ENCODE data around the gene MARCHF10.

The MARCHF10 gene

DNA sequence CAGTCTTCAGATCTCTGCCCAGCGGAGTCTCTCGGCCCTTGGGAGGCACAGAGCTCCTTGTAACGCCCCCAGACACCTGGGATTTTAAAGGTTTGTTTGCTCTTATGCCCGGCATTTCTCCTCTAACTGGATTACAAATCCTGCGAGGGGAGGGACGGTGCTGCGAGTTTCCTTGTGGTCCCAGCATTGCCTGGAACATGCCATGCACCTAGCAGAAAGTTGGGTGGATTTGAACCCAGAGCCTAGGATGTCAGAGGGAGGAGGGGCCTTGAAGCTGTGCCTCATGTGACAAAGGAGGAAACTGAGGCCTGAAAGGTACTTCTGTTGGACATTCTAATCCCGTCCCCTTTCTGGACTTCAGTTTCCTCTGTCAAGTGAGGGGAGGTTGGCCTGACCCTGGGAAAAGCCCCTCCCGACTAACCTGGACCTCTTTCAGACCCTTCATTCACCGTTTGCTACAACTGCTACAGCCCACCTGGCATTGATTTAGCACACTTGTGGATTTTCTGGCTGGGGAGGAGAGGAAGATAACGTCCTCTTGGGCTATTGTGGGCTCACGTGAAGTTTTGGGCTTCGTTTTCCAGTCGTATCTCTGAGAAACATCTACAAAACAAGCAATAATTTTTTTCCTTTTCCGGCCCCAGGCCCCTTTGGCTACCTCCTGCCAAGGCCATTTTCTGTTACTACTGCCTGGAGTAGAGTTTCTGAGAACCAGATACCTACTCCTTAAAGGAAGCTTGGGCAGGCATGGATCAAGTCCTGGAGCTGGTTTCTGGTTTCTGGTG, 149.8 kb downstream of the MARCHF10 start:
- no peaks in the 10 kb centered on the region for H3K27me3 ChIP-seq (ENCODE audit: control insufficient read depth, insufficient read depth, low read length)
- H3K27ac ChIP-seq (ENCODE audit: low read length), result no peak overlapping the region
- no peaks in the 10 kb centered on the region for H3K36me3 ChIP-seq (ENCODE audit: control insufficient read depth, insufficient read depth, low read length)
- no CpG with 5 or more reads among the region's 15 CpGs for WGBS (ENCODE audit: insufficient coverage, insufficient read length)
- H3K4me1 ChIP-seq (ENCODE audit: control insufficient read depth, insufficient read depth, low read length), result peaks cover 4% of the 10 kb centered on the region; the same call in 1 of the 2 replicates
- H3K9me3 ChIP-seq (ENCODE audit: control insufficient read depth, insufficient read depth, low read length), result no peaks in the 10 kb centered on the region
- DNase-seq (ENCODE audit: low read depth, low spot score), result no peak
- H3K4me3 ChIP-seq (ENCODE audit: low read length), result no peak overlapping the region

DNA sequence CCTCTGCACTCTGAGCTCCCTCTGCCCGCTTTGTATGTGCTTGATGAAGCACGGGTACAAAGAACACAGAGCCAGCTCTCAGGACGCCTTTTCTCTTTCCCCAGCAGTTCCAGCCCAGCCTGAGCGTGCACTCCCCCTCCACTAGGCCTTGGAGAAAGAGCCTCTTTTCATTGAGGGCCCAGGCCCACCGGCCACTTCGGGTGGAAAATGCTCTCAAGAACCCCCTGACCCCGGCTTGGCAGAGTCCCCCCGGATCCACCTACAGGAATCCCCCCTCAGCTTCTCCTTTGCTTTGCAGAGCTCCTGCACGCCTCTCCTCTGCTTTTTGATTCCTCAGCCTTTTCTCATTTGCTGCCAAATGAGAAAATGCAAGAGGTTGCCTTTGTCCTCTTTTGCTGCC, 150.4 kb downstream of the MARCHF10 start:
- H3K4me1 ChIP-seq (ENCODE audit: control insufficient read depth, insufficient read depth, low read length), result peaks cover 5% of the 10 kb centered on the region; the same call in 1 of the 2 replicates
- no peak for DNase-seq (ENCODE audit: low read depth, low spot score)
- no CpG with 5 or more reads among the region's 9 CpGs for WGBS (ENCODE audit: insufficient coverage, insufficient read length)

DNA sequence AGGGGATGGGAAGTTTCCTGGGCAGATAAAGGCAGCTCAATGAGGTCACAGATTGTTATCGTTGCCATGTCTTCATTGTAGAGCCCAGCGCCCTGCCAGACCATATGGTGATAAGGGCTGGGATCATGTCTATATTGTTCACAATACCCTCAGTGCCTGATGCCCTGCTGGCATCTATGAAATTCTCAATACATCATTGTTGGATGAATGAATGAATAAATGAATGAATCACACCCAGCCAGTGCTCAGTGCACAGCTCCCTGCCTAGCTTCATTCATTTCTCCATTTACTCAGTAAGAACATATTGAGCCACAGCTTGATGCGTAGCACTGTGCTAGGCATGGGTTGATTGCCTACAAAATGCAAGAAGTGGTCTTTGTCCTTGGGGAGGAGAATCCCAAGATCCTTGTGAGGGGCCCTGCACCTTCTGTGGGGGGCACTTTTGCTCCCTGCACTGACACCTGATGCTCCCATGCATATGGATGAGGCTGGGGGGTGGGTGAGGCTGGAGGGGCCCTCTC, 150.9 kb downstream of the MARCHF10 start:
- DNase-seq (ENCODE audit: low read depth, low spot score), result no peak
- WGBS (ENCODE audit: insufficient coverage, insufficient read length), result no CpG with 5 or more reads among the region's 3 CpGs
- no peak overlapping the region for H3K27ac ChIP-seq (ENCODE audit: low read length)
- no peaks in the 10 kb centered on the region for H3K36me3 ChIP-seq (ENCODE audit: control insufficient read depth, insufficient read depth, low read length)
- H3K9me3 ChIP-seq (ENCODE audit: control insufficient read depth, insufficient read depth, low read length), result no peaks in the 10 kb centered on the region
- peaks cover 5% of the 10 kb centered on the region; the same call in 1 of the 2 replicates for H3K4me1 ChIP-seq (ENCODE audit: control insufficient read depth, insufficient read depth, low read length)
- no peak overlapping the region for H3K4me3 ChIP-seq (ENCODE audit: low read length)
- no peaks in the 10 kb centered on the region for H3K27me3 ChIP-seq (ENCODE audit: control insufficient read depth, insufficient read depth, low read length)

More for the DNA sequence above, 150.4 kb downstream of the MARCHF10 start:
- Histone ChIP-seq H3K9me3 (ENCODE audit: control insufficient read depth, insufficient read depth, low read length) (no peaks in the 10 kb centered on the region), H3K27me3 (ENCODE audit: control insufficient read depth, insufficient read depth, low read length) (no peaks in the 10 kb centered on the region), H3K4me3 (ENCODE audit: low read length) (no peak overlapping the region), H3K27ac (ENCODE audit: low read length) (no peak overlapping the region), H3K36me3 (ENCODE audit: control insufficient read depth, insufficient read depth, low read length) (no peaks in the 10 kb centered on the region)

DNA sequence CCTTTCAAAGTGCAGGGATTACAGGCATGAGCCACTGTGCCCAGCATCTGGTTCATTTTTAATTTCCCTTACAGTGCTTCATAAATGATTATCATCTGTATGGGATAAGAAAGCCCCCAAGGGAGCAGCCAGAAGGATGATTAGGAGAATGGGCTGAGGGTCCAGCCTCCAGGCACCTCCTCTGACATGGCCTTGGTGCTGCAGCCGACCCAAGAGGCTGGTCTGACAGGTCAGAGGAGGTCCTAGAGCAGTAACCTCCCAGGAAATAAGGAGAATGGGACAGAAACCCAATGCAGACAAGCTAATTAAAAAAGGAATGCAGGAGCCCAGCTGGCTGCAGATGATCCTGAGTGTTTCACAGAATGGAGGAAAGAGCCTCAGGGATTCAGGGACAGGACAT, 151.7 kb downstream of the MARCHF10 start:
- peaks cover 5% of the 10 kb centered on the region; the same call in 1 of the 2 replicates for H3K4me1 ChIP-seq (ENCODE audit: control insufficient read depth, insufficient read depth, low read length)
- H3K4me3 ChIP-seq (ENCODE audit: low read length), result no peak overlapping the region
- WGBS (ENCODE audit: insufficient coverage, insufficient read length), result no CpG with 5 or more reads among the region's 1 CpG
- H3K27ac ChIP-seq (ENCODE audit: low read length), result no peak overlapping the region
- H3K36me3 ChIP-seq (ENCODE audit: control insufficient read depth, insufficient read depth, low read length), result no peaks in the 10 kb centered on the region
- H3K27me3 ChIP-seq (ENCODE audit: control insufficient read depth, insufficient read depth, low read length), result no peaks in the 10 kb centered on the region
- H3K9me3 ChIP-seq (ENCODE audit: control insufficient read depth, insufficient read depth, low read length), result no peaks in the 10 kb centered on the region
- DNase-seq (ENCODE audit: low read depth, low spot score), result no peak

DNA sequence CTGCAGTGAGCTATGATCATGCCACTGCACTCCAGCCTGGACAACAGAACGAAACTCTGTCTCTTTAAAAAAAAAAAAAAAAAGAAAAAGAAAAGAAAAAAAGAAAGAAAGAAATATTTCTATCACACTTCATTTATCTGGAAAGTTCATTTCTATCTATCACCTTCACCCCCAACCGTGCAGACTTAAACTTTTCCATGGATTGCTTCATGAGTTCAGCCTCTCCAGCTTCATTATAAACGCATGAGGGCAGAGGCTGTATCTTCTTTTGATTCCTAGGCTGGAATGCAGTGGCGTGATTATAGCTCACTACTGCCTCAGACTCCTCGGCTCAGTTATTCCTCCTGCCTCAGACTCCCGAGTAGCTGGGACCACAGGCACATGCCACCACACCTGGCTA, 152.5 kb downstream of the MARCHF10 start:
- H3K4me1 ChIP-seq (ENCODE audit: control insufficient read depth, insufficient read depth, low read length), result peaks cover 5% of the 10 kb centered on the region; the same call in 1 of the 2 replicates
- no peak overlapping the region for H3K4me3 ChIP-seq (ENCODE audit: low read length)
- H3K27me3 ChIP-seq (ENCODE audit: control insufficient read depth, insufficient read depth, low read length), result no peaks in the 10 kb centered on the region
- DNase-seq (ENCODE audit: low read depth, low spot score), result no peak
- H3K27ac ChIP-seq (ENCODE audit: low read length), result no peak overlapping the region
- no CpG with 5 or more reads among the region's 6 CpGs for WGBS (ENCODE audit: insufficient coverage, insufficient read length)
- H3K9me3 ChIP-seq (ENCODE audit: control insufficient read depth, insufficient read depth, low read length), result no peaks in the 10 kb centered on the region
- no peaks in the 10 kb centered on the region for H3K36me3 ChIP-seq (ENCODE audit: control insufficient read depth, insufficient read depth, low read length)

DNA sequence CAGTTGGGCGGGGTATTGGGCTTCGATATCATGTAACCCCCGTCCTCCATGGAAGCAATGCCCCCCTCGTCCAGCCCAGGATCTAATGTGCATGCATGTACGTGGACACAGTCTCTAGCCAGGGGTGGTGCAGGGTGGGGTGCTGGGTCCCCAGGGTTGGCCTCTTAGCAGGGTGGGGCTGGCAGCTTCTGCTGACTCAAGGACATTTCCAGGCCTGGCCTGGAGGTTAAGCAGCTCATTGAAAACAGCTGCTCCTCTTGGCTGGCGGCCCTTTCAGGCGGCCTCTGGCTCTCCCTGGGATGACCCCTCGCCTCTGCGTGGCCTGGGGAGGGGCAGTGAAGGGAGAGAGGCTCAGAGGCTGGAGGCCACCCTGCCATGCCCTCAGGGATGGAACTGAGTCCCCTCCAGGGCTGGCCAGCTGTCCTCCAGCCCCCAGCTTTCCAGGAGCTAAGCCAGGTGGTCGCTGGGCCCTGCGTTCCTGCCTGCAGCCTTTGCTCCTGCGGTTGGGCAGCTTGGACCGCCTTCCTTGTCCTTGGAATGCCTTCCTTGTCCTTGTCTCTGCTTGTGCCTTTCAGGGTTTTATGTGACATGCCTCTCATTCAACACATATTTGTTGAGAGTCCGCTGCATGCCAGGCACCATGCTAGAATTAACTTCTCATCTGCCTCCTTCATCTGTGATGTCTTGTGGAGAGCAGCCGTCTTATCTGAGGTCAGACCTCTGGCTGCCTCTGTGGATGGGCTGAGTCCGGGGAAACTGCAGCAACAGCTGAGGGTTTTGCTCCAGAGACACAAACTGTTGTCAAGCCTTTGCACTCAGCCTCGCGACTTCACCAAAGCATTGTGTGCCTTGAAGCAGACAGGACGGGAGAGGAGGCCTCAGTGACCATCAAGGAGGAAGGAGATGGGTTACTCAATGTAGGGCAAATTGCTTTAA, 154.0 kb downstream of the MARCHF10 start:
- Histone ChIP-seq H3K27me3 (ENCODE audit: control insufficient read depth, insufficient read depth, low read length) (no peaks in the 10 kb centered on the region), H3K36me3 (ENCODE audit: control insufficient read depth, insufficient read depth, low read length) (no peaks in the 10 kb centered on the region), H3K4me1 (ENCODE audit: control insufficient read depth, insufficient read depth, low read length) (peaks cover 5% of the 10 kb centered on the region; the same call in 1 of the 2 replicates), H3K9me3 (ENCODE audit: control insufficient read depth, insufficient read depth, low read length) (no peaks in the 10 kb centered on the region), H3K27ac (ENCODE audit: low read length) (no peak overlapping the region), H3K4me3 (ENCODE audit: low read length) (no peak overlapping the region)
- no CpG with 5 or more reads among the region's 19 CpGs for WGBS (ENCODE audit: insufficient coverage, insufficient read length)
- no peak for DNase-seq (ENCODE audit: low read depth, low spot score)

DNA sequence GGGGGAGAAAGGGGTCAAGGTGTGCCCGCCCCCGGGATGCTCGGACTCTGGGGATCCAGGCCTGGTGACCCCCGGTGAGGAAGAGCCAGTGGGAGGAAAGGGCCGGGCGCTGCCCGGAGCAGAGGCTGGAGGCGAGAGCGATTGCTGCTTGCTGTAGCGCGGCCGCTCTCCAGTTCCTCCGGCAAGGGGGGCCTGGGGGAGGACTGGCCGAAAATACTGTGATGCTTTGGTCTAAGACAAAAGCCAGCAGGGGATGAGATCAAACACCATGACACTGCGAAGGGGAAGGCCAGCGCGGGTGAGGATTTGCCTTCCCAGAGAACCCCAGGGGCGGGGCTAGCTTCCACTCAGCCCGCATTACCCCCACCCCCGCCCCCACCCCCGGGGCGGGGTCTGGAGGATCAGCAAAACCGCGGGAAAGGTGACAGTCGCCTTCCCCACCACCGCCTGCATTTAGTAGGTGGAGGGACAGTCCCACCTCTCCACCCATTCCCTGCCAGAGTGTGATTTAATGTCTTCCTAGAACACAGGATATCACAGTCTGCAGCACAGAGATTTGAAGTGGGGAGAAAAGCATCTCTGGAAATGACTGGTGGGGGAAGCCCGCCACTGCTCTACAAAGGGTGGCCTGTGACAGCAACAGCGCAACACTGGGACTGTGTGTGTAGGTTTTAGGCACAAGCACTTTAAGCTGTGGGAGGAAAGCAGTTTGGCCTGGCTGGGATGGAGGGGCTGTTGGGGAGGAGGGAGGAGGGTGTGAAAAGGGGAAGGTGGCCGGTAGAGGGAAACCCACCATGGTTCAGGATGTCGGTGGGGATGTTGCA, 154.9 kb downstream of the MARCHF10 start:
- Histone ChIP-seq H3K27ac (ENCODE audit: low read length) (no peak overlapping the region), H3K27me3 (ENCODE audit: control insufficient read depth, insufficient read depth, low read length) (no peaks in the 10 kb centered on the region), H3K4me3 (ENCODE audit: low read length) (peak overlapping the region; percentile 23; the same call in 1 of the 2 replicates), H3K36me3 (ENCODE audit: control insufficient read depth, insufficient read depth, low read length) (no peaks in the 10 kb centered on the region), H3K9me3 (ENCODE audit: control insufficient read depth, insufficient read depth, low read length) (no peaks in the 10 kb centered on the region), H3K4me1 (ENCODE audit: control insufficient read depth, insufficient read depth, low read length) (peaks cover 5% of the 10 kb centered on the region)
- no CpG with 5 or more reads among the region's 30 CpGs for WGBS (ENCODE audit: insufficient coverage, insufficient read length)
- no peak for DNase-seq (ENCODE audit: low read depth, low spot score)

DNA sequence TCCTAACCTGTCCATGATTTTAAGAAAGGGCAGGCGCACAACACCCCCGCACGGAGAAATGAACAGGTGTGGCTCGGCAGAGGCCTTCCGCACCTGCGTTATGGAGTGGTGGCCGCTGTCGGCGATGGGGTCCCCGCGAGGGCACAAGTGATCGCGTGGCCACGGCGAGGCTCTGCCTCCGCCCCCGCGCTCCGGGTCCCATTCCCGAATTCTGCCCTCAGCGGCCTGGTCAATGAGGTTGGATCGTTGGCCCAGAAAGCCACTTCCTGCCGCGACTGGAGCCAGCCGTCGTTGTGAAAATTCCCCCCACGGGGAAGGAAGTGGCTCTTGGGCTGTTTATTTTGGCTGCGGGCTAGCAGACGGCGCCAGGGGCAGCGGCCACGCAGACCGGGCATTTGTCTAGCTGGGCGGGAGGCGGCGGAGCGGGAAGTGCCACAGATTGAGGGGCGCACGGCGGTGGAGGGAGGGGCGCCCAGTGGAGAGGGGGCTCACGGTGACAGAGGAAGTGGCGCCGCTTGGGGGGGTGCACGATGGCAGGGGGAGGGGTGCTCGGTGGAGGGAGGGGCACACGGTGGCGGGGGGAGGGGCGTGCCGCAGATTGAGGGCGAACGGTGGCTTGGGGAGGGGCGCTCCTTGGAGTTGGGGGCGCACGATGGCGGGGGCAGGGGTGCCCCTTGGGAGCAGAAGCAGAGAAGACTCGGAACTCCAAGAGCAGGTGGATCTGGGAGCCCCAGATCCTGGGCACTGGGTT, 155.7 kb downstream of the MARCHF10 start:
- WGBS (ENCODE audit: insufficient coverage, insufficient read length), result no CpG with 5 or more reads among the region's 57 CpGs
- DNase-seq (ENCODE audit: low read depth, low spot score), result no peak
- Histone ChIP-seq H3K27ac (ENCODE audit: low read length) (no peak overlapping the region), H3K4me3 (ENCODE audit: low read length) (peak overlapping the region; percentile 23; the same call in 1 of the 2 replicates), H3K36me3 (ENCODE audit: control insufficient read depth, insufficient read depth, low read length) (no peaks in the 10 kb centered on the region), H3K9me3 (ENCODE audit: control insufficient read depth, insufficient read depth, low read length) (no peaks in the 10 kb centered on the region), H3K27me3 (ENCODE audit: control insufficient read depth, insufficient read depth, low read length) (no peaks in the 10 kb centered on the region), H3K4me1 (ENCODE audit: control insufficient read depth, insufficient read depth, low read length) (peaks cover 5% of the 10 kb centered on the region)

All from iPS DF 6.9 (cell line).